Spinal cord (tissue), 10 donors: ENCODE results near the gene ADAM12. TPM values are rescaled to one million over a fixed set of nuclear protein-coding genes. Genes with fewer than 3 reads are reported as not detected.

Experiments used
- DNase-seq, 6 donors: peaks; one replicate each; pipeline versions ENCODE4 v3.0.0 to v3.0.0-alpha.2; 2013 to 2015; ENCODE audit warnings: low spot score in 6 of 6, low read depth in 4 of 6
- H3K27ac ChIP-seq: one replicate; pipeline ENCODE4 v1.5.1; 2013; ENCODE audit warnings: low read depth, low read length, control low read depth
- H3K27me3 ChIP-seq: one replicate; pipeline ENCODE4 v1.6.1; 2013; ENCODE audit warnings: low read length; ENCODE audit not compliant: control insufficient read depth, insufficient read depth
- H3K36me3 ChIP-seq: one replicate; pipeline ENCODE4 v1.6.1; 2013; ENCODE audit warnings: low read length; ENCODE audit not compliant: control insufficient read depth, insufficient read depth
- H3K4me1 ChIP-seq: one replicate; pipeline ENCODE4 v1.6.1; 2013; ENCODE audit warnings: low read length; ENCODE audit not compliant: control insufficient read depth, insufficient read depth
- H3K4me3 ChIP-seq: one replicate; pipeline ENCODE4 v1.5.1; 2013; ENCODE audit warnings: low read depth, low read length, control low read depth
- H3K9me3 ChIP-seq: one replicate; pipeline ENCODE4 v1.6.1; 2013; ENCODE audit warnings: low read length; ENCODE audit not compliant: control insufficient read depth, insufficient read depth
- WGBS: methylation state at CpG from one replicate; pipeline ENCODE4 v1.1.5; 2013; ENCODE audit warnings: missing lambda C conversion rate; ENCODE audit not compliant: insufficient coverage; 5-methylcytosine and 5-hydroxymethylcytosine counted together
- polyA plus RNA-seq, 2 donors: library from polyadenylated mRNA; unstranded; fragments of 120-200 nt; gene quantifications; one replicate each; pipeline ENCODE4 v1.2.1, GENCODE V29; 2013; ENCODE audit not compliant: insufficient read length in 2 of 2
- total RNA-seq, 2 donors: library from RNA; depleted of rRNA in 1 of 2; stranded (reverse); fragments of 120-200 nt in 1 of 2; fragments of >200 nt in 1 of 2; gene quantifications; one replicate each; pipeline versions ENCODE4 v1.2.3 to v1.2.4, GENCODE V29; 2013 to 2014
- donor health status: healthy.

The ADAM12 gene
- total and polyA plus RNA-seq, 4 donors, result 9.8 to 81.5 (median 23.6) TPM

DNA sequence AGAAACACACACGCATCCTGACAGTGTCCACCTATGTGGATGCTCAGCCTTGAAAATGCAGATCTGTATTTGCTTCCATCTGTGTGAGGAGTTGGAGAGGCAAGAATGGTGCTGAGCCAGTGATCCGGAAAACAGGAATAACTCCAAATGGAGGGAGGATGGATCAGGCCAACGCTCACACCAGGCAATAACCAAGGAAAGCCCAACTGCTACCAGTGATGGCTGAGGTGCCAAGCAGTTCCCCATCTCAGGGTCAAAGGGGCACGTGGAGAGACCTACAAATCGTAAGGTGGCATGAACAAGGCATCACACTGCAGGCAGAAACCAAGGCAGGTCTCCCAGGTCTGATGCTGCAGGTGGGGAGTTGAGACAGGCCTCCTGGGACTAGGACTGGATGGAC is 153.6 kb downstream of the ADAM12 start:
- no peaks in the 10 kb centered on the region for H3K36me3 ChIP-seq
- no peaks in the 10 kb centered on the region for H3K27me3 ChIP-seq
- no peak overlapping the region for H3K4me3 ChIP-seq
- DNase-seq, result no peak
- peaks cover 19% of the 10 kb centered on the region for H3K4me1 ChIP-seq
- 91% methylated on average over 5 of the region's 5 CpGs for WGBS
- H3K9me3 ChIP-seq, result no peaks in the 10 kb centered on the region
- H3K27ac ChIP-seq, result no peak overlapping the region

- peak in 1 of 6 donors; percentile 86 for DNase-seq
- Histone ChIP-seq H3K4me1 (peaks cover 19% of the 10 kb centered on the region), H3K36me3 (no peaks in the 10 kb centered on the region), H3K27ac (no peak overlapping the region), H3K4me3 (no peak overlapping the region), H3K27me3 (no peaks in the 10 kb centered on the region), H3K9me3 (no peaks in the 10 kb centered on the region)
- WGBS, result 85% methylated on average over 10 of the region's 15 CpGs
Measured at GRCh38 chr10:126233182-126234148, 154.8 kb downstream of the ADAM12 start.

GRCh38 chr10:126230587-126230986 is 157.7 kb downstream of the ADAM12 start:
- H3K36me3 ChIP-seq, result no peaks in the 10 kb centered on the region
- H3K9me3 ChIP-seq, result no peaks in the 10 kb centered on the region
- H3K4me3 ChIP-seq, result no peak overlapping the region
- DNase-seq, result no peak
- no peak overlapping the region for H3K27ac ChIP-seq
- H3K4me1 ChIP-seq, result peaks cover 13% of the 10 kb centered on the region
- no CpG with 5 or more reads among the region's 2 CpGs for WGBS
- no peaks in the 10 kb centered on the region for H3K27me3 ChIP-seq

GRCh38 chr10:126229686-126230085 is 158.6 kb downstream of the ADAM12 start:
- no peaks in the 10 kb centered on the region for H3K27me3 ChIP-seq
- H3K36me3 ChIP-seq, result no peaks in the 10 kb centered on the region
- peaks cover 4% of the 10 kb centered on the region for H3K4me1 ChIP-seq
- WGBS, result 75% methylated on average over 8 of the region's 8 CpGs
- no peaks in the 10 kb centered on the region for H3K9me3 ChIP-seq
- H3K4me3 ChIP-seq, result no peak overlapping the region
- H3K27ac ChIP-seq, result no peak overlapping the region
- DNase-seq, result no peak

GRCh38 chr10:126227762-126228134 is 160.5 kb downstream of the ADAM12 start:
- H3K27ac ChIP-seq, result no peak overlapping the region
- no peak for DNase-seq
- no CpG with 5 or more reads among the region's 2 CpGs for WGBS

DNA sequence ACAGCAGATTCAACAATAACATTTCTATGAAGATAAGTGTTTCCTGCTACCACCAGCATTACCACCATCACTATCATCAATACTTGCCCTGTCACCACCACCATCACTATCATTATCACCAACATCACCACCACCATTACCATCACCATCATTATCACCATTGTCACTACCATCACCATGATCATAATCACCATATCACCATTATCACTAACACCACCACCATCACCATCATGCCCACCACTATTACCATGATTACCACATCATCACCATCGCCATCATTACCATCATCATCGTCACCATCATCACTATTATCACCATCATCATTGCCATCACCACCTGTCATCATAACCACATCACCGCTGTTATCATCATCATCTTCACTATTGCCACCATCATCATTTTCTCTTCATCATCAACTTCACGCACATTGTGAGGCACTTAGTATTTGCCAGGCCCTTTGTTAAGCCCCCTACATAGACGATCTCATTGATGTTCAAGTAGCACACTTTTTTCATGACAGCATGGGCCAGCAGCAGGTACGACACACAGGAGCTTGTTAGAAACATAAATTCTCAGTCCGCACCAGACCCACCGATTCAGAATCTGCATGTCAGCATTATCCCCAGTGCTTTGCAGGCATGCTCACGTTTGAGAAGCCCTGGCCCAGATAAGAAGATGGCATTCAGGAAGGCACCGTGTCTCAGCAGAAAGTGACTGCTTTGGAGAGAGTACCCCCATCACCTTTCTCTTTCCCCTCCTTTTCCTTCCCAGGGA is 161.1 kb downstream of the ADAM12 start:
- no peak overlapping the region for H3K27ac ChIP-seq
- H3K36me3 ChIP-seq, result no peaks in the 10 kb centered on the region
- H3K9me3 ChIP-seq, result no peaks in the 10 kb centered on the region
- no peak overlapping the region for H3K4me3 ChIP-seq
- no peaks in the 10 kb centered on the region for H3K27me3 ChIP-seq
- WGBS, result 96% methylated on average over 10 of the region's 10 CpGs
- H3K4me1 ChIP-seq, result peaks cover 10% of the 10 kb centered on the region
- no peak for DNase-seq

More at GRCh38 chr10:126227762-126228134, 160.5 kb downstream of the ADAM12 start:
- Histone ChIP-seq H3K4me3 (no peak overlapping the region), H3K36me3 (no peaks in the 10 kb centered on the region), H3K27me3 (no peaks in the 10 kb centered on the region), H3K9me3 (no peaks in the 10 kb centered on the region), H3K4me1 (peaks cover 10% of the 10 kb centered on the region)

DNA sequence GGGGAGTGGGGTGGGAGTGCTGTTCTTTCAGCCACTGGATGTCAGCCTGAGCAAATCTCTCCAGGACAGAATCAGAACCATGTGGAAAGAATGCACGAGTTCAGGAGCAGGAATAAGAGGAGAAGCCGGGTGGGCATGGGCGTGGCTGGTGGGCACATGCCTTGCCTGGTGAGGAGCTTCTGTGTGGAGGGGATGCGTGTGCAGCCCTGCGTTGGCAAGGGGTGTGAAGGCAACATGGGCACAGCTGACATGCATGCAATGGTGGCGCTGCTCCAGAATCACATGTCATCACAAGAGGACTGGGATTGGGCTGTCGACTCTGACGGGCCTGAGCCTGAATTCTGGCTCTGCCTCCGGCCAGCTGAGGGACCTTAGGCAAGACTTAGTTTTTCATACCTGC is 162.1 kb downstream of the ADAM12 start:
- WGBS, result 90% methylated on average over 8 of the region's 9 CpGs

DNA sequence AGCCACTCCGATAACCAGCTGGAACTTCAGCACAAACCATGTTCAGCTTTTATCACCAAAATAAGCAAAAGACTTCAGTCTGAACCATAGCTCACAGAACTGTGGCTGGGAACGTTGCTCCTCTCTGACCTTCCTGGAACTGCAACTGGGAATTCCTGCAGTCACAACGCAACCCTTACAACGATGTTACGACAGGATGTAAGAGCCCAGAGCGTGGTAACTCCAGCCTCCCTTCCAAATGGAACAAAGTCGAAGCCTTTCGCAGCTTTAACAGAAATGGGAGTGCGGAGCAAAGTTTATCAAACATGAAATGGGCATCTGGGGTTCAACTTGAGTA is 162.6 kb downstream of the ADAM12 start:
- no peak overlapping the region for H3K27ac ChIP-seq
- DNase-seq, result no peak

More for the DNA sequence above, 162.1 kb downstream of the ADAM12 start:
- no peak overlapping the region for H3K4me3 ChIP-seq
- H3K27ac ChIP-seq, result no peak overlapping the region
- no peaks in the 10 kb centered on the region for H3K9me3 ChIP-seq
- H3K27me3 ChIP-seq, result no peaks in the 10 kb centered on the region
- no peak for DNase-seq
- peaks cover 10% of the 10 kb centered on the region for H3K4me1 ChIP-seq
- H3K36me3 ChIP-seq, result no peaks in the 10 kb centered on the region

DNA sequence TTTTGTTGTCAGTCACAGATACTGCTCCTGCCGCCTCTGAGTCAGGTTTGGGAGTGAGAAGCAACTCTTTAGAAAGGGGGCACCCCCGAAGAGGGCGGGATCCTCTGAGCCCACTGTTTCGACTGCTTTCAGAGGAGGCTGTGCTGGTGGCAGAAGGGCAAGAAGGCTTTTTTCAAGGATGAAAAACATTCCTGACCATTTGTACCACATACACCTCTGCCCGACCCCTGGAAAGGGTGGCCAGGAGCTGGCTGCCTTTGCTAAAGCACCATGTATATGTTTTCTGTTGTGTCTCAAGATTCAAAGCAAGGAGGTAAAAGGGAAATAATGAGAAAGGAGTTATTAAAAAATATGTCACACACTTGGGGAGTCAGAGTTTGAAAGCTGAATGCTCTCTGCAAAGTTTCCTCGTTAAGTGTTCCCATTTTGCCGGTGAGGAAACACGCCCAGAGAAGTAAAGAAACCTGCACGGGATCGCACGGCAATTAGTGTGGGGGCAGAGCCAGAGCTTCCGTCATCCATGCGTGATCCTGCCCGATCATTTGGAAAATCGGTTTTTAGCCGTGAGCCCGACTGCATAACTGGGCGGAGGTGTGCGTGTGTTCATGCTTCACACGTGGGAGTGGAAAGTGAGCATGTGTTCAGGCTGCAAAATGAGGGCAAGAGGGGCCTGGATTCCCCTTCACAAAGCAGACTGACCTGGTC is 163.2 kb downstream of the ADAM12 start:
- Histone ChIP-seq H3K27me3 (no peaks in the 10 kb centered on the region), H3K4me1 (peaks cover 10% of the 10 kb centered on the region), H3K9me3 (no peaks in the 10 kb centered on the region), H3K36me3 (no peaks in the 10 kb centered on the region), H3K27ac (no peak overlapping the region), H3K4me3 (no peak overlapping the region)
- 67% methylated on average over 16 of the region's 20 CpGs for WGBS
- DNase-seq, result no peak

More for the DNA sequence above, 162.6 kb downstream of the ADAM12 start:
- Histone ChIP-seq H3K27me3 (no peaks in the 10 kb centered on the region), H3K4me3 (no peak overlapping the region), H3K36me3 (no peaks in the 10 kb centered on the region), H3K9me3 (no peaks in the 10 kb centered on the region), H3K4me1 (peaks cover 10% of the 10 kb centered on the region)
- 79% methylated on average over 9 of the region's 9 CpGs for WGBS
